Measurements from ENCODE around the gene JAGN1. TPM values are rescaled to one million over a fixed set of nuclear protein-coding genes. Genes with fewer than 3 reads are reported as not detected.

JAGN1 gene
- total and polyA plus RNA-seq, 2 of the 8 experiments (the other 6 are each of a cell fraction or from before 2014, with no cell fraction given): 26.9 to 51.6 TPM

DNA sequence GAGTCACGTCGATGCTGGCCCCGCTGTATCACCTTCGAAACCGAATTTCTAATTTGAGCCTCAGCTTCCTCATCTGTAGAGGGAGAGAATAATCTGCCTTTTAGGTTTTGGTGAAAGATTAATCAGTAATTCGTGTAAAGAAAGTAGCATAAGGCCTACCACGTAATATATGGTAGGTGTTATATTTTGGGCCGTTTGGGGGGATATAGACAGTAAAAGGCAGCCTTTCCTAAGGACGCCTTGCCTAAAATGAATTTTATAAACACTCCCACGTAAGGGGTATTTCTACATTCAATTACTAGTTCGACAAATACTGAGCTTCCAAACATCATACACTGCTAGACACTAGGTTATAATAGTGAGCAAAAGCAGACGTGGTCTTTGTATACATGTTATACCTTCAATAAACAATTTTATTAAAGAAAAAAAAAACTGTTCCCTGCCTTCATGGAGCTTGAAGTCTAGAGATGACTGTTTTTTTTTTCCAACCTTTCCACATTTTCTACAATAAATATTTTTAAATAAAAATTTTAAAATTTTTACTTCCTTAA lies 737 bp downstream of the JAGN1 start:
- Histone ChIP-seq H2AK5ac (ENCODE audit: low read depth, low read length) (no peak overlapping the region), H4K91ac (replicated peaks; ENCODE audit: insufficient read length, low read length) (peak overlapping the region; percentile 97), H3K27ac (ENCODE audit: low read depth, low read length) (peak overlapping the region; percentile 89; the same call in 1 of the 2 replicates), H3K56ac (replicated peaks; ENCODE audit: insufficient read length, low read depth, low read length) (peak overlapping the region; percentile 98), H4K20me1 (replicated peaks in 1 of 2; ENCODE audit: control insufficient read depth in 1 of 2, insufficient read depth in 2 of 2, low read length in 2 of 2) (peaks cover 1 to 4% of the 10 kb centered on the region in 2 experiments), H3K23me2 (ENCODE audit: low read depth, low read length) (0 out of 2 replicates have a peak, but pooled peaks cover 2% of the 10 kb centered on the region), H3K9ac (replicated peaks in 1 of 4; ENCODE audit: extremely low read depth in 1 of 4, low read depth in 3 of 4, low read length in 3 of 4) (peak overlapping the region; percentile 92 to 98 (median 94)), H3K23ac (ENCODE audit: insufficient read length) (no peak overlapping the region), H3K36me3 (ENCODE audit: control insufficient read depth in 2 of 4, insufficient read depth in 4 of 4, low read length in 3 of 4) (peaks cover 8 to 16% (median 13%) of the 10 kb centered on the region in 4 experiments; a peak in 7 of 8 replicates), H2AFZ (ENCODE audit: low read length) (no peak overlapping the region; the same call in 1 of the 2 replicates), H2BK20ac (ENCODE audit: low read length) (no peak overlapping the region), H3K4ac (replicated peaks; ENCODE audit: insufficient read length, low read depth, low read length) (peak overlapping the region; percentile 99), H2BK5ac (ENCODE audit: low read depth, low read length) (peak overlapping the region; percentile 96; the same call in 1 of the 2 replicates), H2BK12ac (ENCODE audit: low read depth, low read length) (no peak overlapping the region), H3K27me3 (replicated peaks in 1 of 4; ENCODE audit: control insufficient read depth in 3 of 4, extremely low read depth in 1 of 4, insufficient read depth in 3 of 4, low read length in 3 of 4) (no peaks in the 10 kb centered on the region), H3K4me1 (replicated peaks in 1 of 4; ENCODE audit: control insufficient read depth in 3 of 4, insufficient read depth in 4 of 4, low read length in 3 of 4) (peaks cover 0 to 2% (median 0%) of the 10 kb centered on the region in 4 experiments; a peak in 1 of 7 replicates), H3K4me2 (ENCODE audit: insufficient read depth in 1 of 2, low read depth in 2 of 2, low read length in 2 of 2) (peak overlapping the region; percentile 49 to 80), H3K79me1 (ENCODE audit: low read depth, low read length) (no peaks in the 10 kb centered on the region), H3K79me2 (ENCODE audit: control insufficient read depth in 1 of 2, insufficient read depth in 2 of 2, low read length in 2 of 2) (peaks cover 0 to 19% of the 10 kb centered on the region in 2 experiments; a peak in 2 of 4 replicates), H2BK120ac (replicated peaks; ENCODE audit: low read depth, low read length) (no peak overlapping the region), H3K18ac (ENCODE audit: extremely low read depth, low read length) (peak overlapping the region; percentile 97; the same call in 1 of the 2 replicates), H4K5ac (ENCODE audit: insufficient read length, low read depth, low read length) (peak overlapping the region; percentile 98), H3K14ac (ENCODE audit: insufficient read length) (no peak overlapping the region), H3K4me3 (ENCODE audit: extremely low read depth in 1 of 4, insufficient read depth in 2 of 4, low read depth in 3 of 4, low read length in 4 of 4) (peak overlapping the region; percentile 88 to 98 (median 90)), H3K9me3 (ENCODE audit: insufficient read depth in 2 of 2, low read depth in 1 of 2, low read length in 1 of 2) (no peaks in the 10 kb centered on the region), H2BK15ac (ENCODE audit: low read length) (no peak overlapping the region), H4K8ac (ENCODE audit: extremely low read depth, insufficient read depth, low read length) (peak overlapping the region; percentile 99; the same call in 1 of the 2 replicates)
- DNase-seq (ENCODE audit: low read depth in 1 of 2, low spot score in 2 of 2): no peak
- 19% methylated on average over 12 of the region's 12 CpGs; no CpG with 5 or more reads in 1 of the 2 experiments for WGBS, 2 experiments (ENCODE audit: extremely low coverage in 1 of 2, insufficient coverage in 1 of 2, insufficient read length in 1 of 2, insufficient replicate concordance in 2 of 2, low coverage in 1 of 2, low lambda C conversion rate in 2 of 2, missing lambda C conversion rate in 1 of 2)
- POLR2A ChIA-PET (ENCODE audit: partially characterized antibody): interaction anchor here (0.9 to 2.7 kb wide), 15 partner anchors 9 to 73 kb away, joined by 3 to 13 read pairs (median 4); partner anchors contain the start of genes IL17RC, IL17RE, PRRT3 and RPUSD3
- FAIRE-seq: no peak
- CTCF ChIA-PET (ENCODE audit: partially characterized antibody): interaction anchor here (0.8 to 3.1 kb wide), 9 partner anchors 11 to 59 kb away, joined by 3 to 9 read pairs (median 4); partner anchors contain the start of genes CIDEC and IL17RE
- TF ChIP-seq EZH2 (IDR thresholded peaks at IDR 0.05; ENCODE audit: low read depth, low read length, severe bottlenecking) (no peak), ATF3 (IDR thresholded peaks at IDR 0.05; ENCODE audit: insufficient read depth, low read depth, low read length) (no peak), CHD1 (IDR thresholded peaks at IDR 0.05; ENCODE audit: low read depth, low read length) (no peak), PHF8 (conservative IDR thresholded peaks at IDR 0.05; ENCODE audit: low read depth, low read length) (no peak), SUZ12 (IDR thresholded peaks at IDR 0.05; ENCODE audit: low read length) (no peak), CBX8 (IDR thresholded peaks at IDR 0.05; ENCODE audit: borderline replicate concordance, low read depth, low read length) (no peak), SP4 (IDR thresholded peaks at IDR 0.05; ENCODE audit: low read length) (no peak)
- TF ChIP-seq, protein P1, sequence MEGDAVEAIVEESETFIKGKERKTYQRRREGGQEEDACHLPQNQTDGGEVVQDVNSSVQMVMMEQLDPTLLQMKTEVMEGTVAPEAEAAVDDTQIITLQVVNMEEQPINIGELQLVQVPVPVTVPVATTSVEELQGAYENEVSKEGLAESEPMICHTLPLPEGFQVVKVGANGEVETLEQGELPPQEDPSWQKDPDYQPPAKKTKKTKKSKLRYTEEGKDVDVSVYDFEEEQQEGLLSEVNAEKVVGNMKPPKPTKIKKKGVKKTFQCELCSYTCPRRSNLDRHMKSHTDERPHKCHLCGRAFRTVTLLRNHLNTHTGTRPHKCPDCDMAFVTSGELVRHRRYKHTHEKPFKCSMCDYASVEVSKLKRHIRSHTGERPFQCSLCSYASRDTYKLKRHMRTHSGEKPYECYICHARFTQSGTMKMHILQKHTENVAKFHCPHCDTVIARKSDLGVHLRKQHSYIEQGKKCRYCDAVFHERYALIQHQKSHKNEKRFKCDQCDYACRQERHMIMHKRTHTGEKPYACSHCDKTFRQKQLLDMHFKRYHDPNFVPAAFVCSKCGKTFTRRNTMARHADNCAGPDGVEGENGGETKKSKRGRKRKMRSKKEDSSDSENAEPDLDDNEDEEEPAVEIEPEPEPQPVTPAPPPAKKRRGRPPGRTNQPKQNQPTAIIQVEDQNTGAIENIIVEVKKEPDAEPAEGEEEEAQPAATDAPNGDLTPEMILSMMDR (IDR thresholded peaks at IDR 0.05; ENCODE audit: control extremely low read depth in 1 of 3, insufficient read depth in 1 of 3, low read depth in 1 of 3, low read length in 3 of 3): no peak
